HFF-Myc (cell line): ENCODE measurements around the gene NSMCE4A.
A peak's percentile ranks its signal among the peaks of the same experiment; 100 is the strongest.
"Not testable (repeated sequence)": the region's sequence is repeated elsewhere in the genome, so short reads cannot be mapped to it uniquely, and the experiment has no call there.

Experiments used
- DNase-seq: peaks from one replicate; pipeline ENCODE4 v3.0.0-alpha.2; 2011; ENCODE audit warnings: low read depth; ENCODE audit errors: extremely low read depth
- H3K4me3 ChIP-seq: replicated peaks from 2 replicates; pipeline ENCODE4 v1.5.1; 2011; ENCODE audit warnings: low read depth, mild to moderate bottlenecking, control low read depth, low read length
- CTCF ChIP-seq: IDR thresholded peaks from 2 replicates; pipeline ENCODE4 v1.5.1; 2012; ENCODE audit warnings: mild to moderate bottlenecking, low read depth, low read length, control low read depth; ENCODE audit errors: missing control alignments

NSMCE4A gene

DNA sequence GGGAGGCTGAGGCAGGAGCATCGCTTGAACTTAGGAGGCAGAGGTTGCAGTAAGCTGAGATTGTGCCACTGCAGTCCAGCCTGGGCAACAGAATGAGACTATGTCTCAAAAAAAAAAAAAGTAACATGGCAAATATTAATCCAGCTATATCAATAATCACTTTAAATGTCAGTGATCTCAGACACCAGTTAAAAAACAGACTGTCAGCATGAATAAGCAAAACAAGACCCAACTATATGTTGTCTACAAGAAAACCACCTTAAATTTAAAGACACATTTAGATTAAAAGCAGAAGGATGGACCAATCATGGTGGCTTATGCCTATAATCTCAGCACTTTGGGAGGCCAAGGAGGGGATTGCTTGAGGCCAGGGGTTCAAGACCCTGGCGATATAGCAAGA, 38.7 kb downstream of the NSMCE4A start:
- no peak overlapping the region for H3K4me3 ChIP-seq
- DNase-seq, result no peak
- TF ChIP-seq CTCF, result no peak

GRCh38 chr10:121935702-121936101, 39.3 kb downstream of the NSMCE4A start:
- no peak for DNase-seq
- no peak for TF ChIP-seq CTCF
- no peak overlapping the region for H3K4me3 ChIP-seq

DNA sequence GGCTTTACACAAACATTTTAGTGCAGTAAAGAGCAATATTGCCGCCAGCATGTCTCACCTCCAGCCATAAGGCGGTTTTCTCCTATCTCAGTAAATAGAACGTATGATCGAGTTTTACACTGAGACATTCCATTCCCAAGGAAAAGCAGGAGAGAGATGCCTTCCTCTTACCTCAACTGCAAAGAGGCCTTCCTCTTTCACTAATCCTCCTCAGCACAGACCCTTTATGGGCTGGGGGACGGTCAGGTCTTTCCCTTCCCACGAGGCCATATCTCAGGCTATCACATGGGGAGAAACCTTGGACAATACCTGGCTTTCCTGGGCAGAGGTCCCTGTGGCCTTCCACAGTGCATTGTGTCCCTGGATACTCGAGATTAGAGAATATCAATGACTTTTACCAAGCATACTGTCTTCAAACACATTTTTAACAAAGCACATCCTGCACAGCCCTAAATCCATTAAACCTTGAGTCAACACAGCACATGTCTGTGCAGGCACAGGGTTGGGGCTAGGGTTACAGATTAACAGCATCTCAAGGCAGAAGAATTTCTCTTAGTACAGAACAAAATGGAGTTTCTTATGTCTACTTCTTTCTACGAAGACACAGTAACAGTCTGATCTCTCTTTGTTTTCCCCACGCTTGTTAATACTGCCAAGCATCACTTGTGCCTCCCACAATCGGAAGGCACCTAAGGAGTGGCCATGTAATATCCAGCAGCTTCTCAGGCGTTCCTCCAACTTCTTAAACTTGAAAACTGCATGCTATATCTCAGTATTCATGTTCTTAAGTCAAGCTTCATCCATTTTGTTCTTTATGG, 44.5 kb downstream of the NSMCE4A start:
- H3K4me3 ChIP-seq, DNase-seq: not testable (repeated sequence)

DNA sequence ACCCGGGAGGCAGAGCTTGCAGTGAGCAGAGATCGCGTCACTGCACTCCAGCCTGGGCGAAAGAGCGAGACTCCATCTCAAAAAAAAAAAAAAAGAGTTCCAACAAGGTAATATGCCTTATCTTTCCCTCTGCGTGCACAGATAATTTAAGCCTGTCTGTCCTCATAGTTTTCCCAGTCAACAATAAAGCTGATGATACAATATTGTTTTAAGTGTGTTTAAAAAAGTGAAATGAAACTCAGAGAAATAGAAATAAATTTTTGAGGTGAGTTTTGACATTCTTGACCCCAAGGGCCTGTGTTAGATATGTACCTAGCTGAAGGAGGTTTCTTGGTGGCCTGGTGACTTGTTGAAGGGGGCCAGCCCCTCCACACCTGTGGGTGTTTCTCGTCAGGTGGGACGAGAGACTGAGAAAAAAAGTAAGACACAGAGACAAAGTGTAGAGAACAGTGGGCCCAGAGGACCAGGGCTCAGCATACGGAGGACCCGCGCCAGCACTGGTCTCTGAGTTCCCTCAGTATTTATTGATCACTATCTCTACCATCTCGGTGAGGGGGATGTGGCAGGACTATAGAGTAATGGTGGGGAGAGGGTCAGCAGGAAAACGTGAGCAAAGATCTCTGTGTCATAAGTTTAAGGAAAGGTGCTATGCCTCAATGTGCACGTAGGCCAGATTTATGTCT, 45.3 kb downstream of the NSMCE4A start:
- not testable (repeated sequence) for DNase-seq, H3K4me3 ChIP-seq

GRCh38 chr10:121928528-121928884, 46.5 kb downstream of the NSMCE4A start:
- no peak for TF ChIP-seq CTCF
- H3K4me3 ChIP-seq, result peak overlapping the region; percentile 92
- no peak for DNase-seq

GRCh38 chr10:121927841-121928527, 47.0 kb downstream of the NSMCE4A start, which contains the start of gene ATE1:
Gene ATE1 (minus strand): TSS chr10:121928031. CDS start chr10:121927949, 82 bp downstream.
- peak; percentile 67 for DNase-seq
- peak within 1 kb of the TSS; percentile 92 for H3K4me3 ChIP-seq
- no peak for TF ChIP-seq CTCF

DNA sequence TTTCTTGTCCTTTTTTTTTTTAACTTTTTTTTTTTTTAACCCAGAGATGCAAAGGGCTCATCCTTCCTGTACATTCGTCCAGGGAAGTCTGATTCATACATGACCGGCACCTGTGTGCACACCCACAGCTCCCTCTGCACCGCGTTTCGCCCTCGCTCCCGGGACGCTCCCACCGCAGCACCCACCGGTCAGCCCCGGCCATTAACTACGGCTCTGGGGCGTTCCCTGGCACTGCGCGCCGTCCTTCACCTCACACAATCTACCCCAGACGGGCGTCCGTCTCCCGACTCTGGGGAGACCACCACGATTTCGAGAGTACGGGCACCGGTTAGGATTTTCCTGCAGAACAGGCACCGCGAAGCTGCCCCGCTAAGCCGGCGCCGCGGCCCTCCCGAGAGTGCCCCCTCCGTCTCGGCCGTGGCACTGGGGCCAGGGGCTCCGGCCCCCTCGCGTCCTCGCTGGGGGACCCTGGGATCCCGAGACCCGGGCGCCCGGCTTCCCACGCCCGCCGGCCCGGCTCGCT, 47.6 kb downstream of the NSMCE4A start:
- DNase-seq, result no peak
- peak overlapping the region; percentile 92 for H3K4me3 ChIP-seq
- TF ChIP-seq CTCF, result no peak
